Measurements from ENCODE around the gene CST3.

CST3 gene

GRCh38 chr20:23595941-23596340 lies 41.8 kb downstream of the CST3 start:
- no peak for DNase-seq

GRCh38 chr20:23588434-23589403 lies 49.0 kb downstream of the CST3 start:
- DNase-seq, result no peak

GRCh38 chr20:23587631-23588030 lies 50.1 kb downstream of the CST3 start:
- DNase-seq, result no peak

GRCh38 chr20:23586735-23587525 lies 50.8 kb downstream of the CST3 start:
- DNase-seq, result no peak

- DNase-seq, result no peak
Observed at GRCh38 chr20:23585808-23586734, 51.7 kb downstream of the CST3 start.

- DNase-seq, result no peak
Observed at GRCh38 chr20:23585449-23585807, 52.3 kb downstream of the CST3 start.

- DNase-seq, result no peak
Observed at GRCh38 chr20:23584434-23585199, 53.1 kb downstream of the CST3 start.
